ENCODE measurements around the gene EEPD1. TPM values are rescaled to one million over a fixed set of nuclear protein-coding genes. Genes with fewer than 3 reads are reported as not detected.
A peak's percentile ranks its signal among the peaks of the same experiment; 100 is the strongest.

Gene EEPD1
- total RNA-seq, 1 donor from 2014 or later, result 9.8 TPM

DNA sequence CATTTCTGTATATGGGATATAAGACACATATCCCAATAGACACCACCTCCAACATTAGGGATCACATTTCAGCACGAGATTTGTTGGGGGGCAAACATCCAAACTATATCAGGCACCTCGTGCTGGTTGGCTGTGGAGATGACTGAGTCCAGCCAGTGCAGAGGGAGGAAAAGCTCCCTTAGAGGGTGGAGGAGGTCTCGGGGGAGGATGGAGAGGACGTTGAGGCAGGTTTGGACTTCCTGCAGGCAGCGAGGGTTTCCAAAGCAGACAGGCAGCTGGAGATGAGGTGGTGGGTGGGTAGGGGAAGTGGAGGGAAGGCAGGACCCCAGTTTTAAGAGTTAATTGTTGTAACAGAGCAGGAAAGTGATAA lies 56.7 kb downstream of the EEPD1 start:
- Histone ChIP-seq H3K9me3 (no peaks in the 10 kb centered on the region), H3K4me1 (peaks cover 24% of the 10 kb centered on the region), H3K27ac (no peak overlapping the region), H3K36me3 (no peaks in the 10 kb centered on the region), H3K27me3 (no peaks in the 10 kb centered on the region), H3K4me3 (no peak overlapping the region)
- TF ChIP-seq, protein P1, sequence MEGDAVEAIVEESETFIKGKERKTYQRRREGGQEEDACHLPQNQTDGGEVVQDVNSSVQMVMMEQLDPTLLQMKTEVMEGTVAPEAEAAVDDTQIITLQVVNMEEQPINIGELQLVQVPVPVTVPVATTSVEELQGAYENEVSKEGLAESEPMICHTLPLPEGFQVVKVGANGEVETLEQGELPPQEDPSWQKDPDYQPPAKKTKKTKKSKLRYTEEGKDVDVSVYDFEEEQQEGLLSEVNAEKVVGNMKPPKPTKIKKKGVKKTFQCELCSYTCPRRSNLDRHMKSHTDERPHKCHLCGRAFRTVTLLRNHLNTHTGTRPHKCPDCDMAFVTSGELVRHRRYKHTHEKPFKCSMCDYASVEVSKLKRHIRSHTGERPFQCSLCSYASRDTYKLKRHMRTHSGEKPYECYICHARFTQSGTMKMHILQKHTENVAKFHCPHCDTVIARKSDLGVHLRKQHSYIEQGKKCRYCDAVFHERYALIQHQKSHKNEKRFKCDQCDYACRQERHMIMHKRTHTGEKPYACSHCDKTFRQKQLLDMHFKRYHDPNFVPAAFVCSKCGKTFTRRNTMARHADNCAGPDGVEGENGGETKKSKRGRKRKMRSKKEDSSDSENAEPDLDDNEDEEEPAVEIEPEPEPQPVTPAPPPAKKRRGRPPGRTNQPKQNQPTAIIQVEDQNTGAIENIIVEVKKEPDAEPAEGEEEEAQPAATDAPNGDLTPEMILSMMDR (IDR thresholded peaks at IDR 0.05), result no peak
- TF ChIP-seq POLR2AphosphoS5 (IDR thresholded peaks at IDR 0.05; ENCODE audit: insufficient read depth in 1 of 2, low read depth in 1 of 2) (no peak), POLR2A (IDR thresholded peaks at IDR 0.05) (no peak)
- no peak for DNase-seq (ENCODE audit: extremely low spot score in 2 of 2)
- intact Hi-C loops (cut with DNase I), result no loop called here

DNA sequence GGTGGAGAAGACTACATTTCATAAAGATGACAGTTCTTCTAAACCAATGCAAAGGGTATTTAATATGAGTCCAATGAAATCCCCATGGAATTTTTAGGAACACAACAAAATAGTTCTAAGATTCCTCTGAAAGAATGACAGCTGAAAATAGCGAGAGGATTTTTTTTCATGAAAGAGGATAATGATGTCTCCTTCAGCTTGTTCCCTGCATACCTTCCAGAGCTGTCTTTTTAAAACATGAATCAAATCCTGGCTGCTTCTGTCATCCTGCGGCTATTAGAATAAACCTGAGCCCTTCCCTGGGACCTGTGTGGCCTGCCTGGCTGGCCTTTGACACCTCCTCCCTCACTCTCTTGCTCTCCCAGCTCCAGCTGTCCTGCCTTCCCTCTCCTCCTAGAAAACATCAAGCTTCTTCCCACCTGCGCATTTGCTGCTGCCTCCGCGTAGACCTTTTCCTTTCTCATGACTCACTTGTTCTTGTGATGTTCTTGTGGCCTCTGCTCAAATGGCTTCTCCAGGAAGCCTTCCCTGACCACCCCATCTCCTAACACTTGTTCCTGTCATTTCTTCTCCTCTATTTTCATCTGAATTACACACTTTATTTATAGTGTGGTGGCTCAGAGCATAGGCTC lies 57.4 kb downstream of the EEPD1 start:
- TF ChIP-seq POLR2AphosphoS5 (IDR thresholded peaks at IDR 0.05; ENCODE audit: insufficient read depth in 1 of 2, low read depth in 1 of 2) (no peak), POLR2A (IDR thresholded peaks at IDR 0.05) (no peak)
- TF ChIP-seq, protein P1 (IDR thresholded peaks at IDR 0.05), result no peak
- Histone ChIP-seq H3K4me1 (peaks cover 24% of the 10 kb centered on the region), H3K9me3 (no peaks in the 10 kb centered on the region), H3K27ac (no peak overlapping the region), H3K27me3 (no peaks in the 10 kb centered on the region), H3K4me3 (no peak overlapping the region), H3K36me3 (no peaks in the 10 kb centered on the region)
- intact Hi-C loops (cut with DNase I), result no loop called here
- peak in 1 of 2 donors; percentile 74 for DNase-seq (ENCODE audit: extremely low spot score in 2 of 2)

DNA sequence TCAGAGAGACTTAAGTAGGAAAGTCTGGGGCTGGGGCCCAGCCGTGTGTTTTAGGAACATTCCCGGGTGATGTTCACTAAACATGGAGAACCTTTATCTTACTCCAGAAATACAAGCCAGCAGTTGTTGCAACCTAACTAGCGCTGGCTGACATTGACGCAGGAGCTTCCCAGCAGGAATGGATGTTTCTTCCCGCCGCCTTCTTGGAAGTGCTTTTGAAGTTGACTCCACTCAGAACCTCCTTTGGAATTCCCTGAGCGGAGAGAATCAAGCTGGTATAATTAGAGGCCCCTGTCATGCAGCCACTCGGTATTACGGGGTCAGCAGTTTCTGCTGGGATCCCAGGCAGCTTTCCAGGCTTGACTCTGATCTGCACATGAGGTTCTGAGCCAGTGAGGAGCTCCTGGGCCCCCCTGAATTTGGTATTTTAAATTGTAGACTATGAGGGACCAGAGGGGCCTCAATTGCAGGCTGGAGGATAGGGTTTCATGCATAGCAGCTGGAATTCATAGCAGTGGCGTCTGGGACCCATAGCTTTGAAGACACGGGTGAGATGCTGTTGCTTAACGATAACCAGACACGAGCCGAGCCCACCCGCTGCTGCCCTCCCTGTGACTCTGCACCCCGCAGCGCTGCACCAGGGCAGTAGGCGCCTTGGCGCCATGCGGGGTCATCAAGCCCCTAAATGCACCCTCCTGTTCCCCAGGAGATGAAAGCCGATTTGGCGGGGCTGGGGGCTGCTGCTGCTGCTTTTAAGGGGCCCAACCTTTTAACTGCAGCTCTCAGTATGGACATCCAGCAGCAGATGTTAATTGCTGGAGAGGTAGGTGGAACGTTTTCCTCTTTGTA lies 61.8 kb downstream of the EEPD1 start:
- H3K36me3 ChIP-seq, result no peaks in the 10 kb centered on the region
- no peaks in the 10 kb centered on the region for H3K27me3 ChIP-seq
- DNase-seq (ENCODE audit: extremely low spot score in 2 of 2), result peak in 1 of 2 donors; percentile 64
- H3K4me3 ChIP-seq, result no peak overlapping the region
- TF ChIP-seq POLR2AphosphoS5 (IDR thresholded peaks at IDR 0.05; ENCODE audit: insufficient read depth in 1 of 2, low read depth in 1 of 2), result no peak
- TF ChIP-seq, protein P1 (IDR thresholded peaks at IDR 0.05), result no peak
- no peak for TF ChIP-seq POLR2A (IDR thresholded peaks at IDR 0.05)
- H3K27ac ChIP-seq, result no peak overlapping the region
- H3K4me1 ChIP-seq, result no peaks in the 10 kb centered on the region
- no peaks in the 10 kb centered on the region for H3K9me3 ChIP-seq
- intact Hi-C loops (cut with DNase I), result no loop called here

DNA sequence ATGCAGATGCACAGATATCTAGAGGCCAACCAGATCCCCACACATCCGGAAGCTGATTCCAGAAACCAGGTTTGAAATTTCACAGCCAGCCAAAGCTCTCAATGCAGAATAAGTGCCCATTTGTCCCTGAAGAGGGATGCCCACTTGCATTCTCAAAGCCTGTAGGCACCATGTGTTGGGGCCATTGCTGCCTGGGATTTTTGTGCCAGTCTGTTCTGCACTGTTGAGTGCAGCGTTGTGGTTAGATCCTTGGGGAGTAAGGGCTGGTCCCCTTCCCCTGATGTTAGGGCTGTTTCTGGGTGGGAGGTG lies 62.4 kb downstream of the EEPD1 start:
- Histone ChIP-seq H3K9me3 (no peaks in the 10 kb centered on the region), H3K4me1 (no peaks in the 10 kb centered on the region), H3K27ac (no peak overlapping the region), H3K4me3 (no peak overlapping the region), H3K36me3 (no peaks in the 10 kb centered on the region), H3K27me3 (no peaks in the 10 kb centered on the region)
- intact Hi-C loops (cut with DNase I), result no loop called here
- peak in 1 of 2 donors; percentile 19 for DNase-seq (ENCODE audit: extremely low spot score in 2 of 2)
- TF ChIP-seq POLR2A (IDR thresholded peaks at IDR 0.05) (no peak), POLR2AphosphoS5 (IDR thresholded peaks at IDR 0.05; ENCODE audit: insufficient read depth in 1 of 2, low read depth in 1 of 2) (no peak)
- TF ChIP-seq, protein P1 (IDR thresholded peaks at IDR 0.05), result no peak
